ENCODE data around the gene GALNT9. TPM values are rescaled to one million over a fixed set of nuclear protein-coding genes. Genes with fewer than 3 reads are reported as not detected.

Gene GALNT9
- total and polyA plus RNA-seq, 8 donors, result 0.15 to 3.1 (median 0.19) TPM; not detected in 5

- H3K27me3 ChIP-seq, result peaks cover 0 to 77% (median 40%) of the 10 kb centered on the region in 3 donors
- WGBS, 5 donors, result 57 to 65% (median 63%) methylated on average over 25 to 33 of the region's 33 CpGs
- H3K36me3 ChIP-seq, result peaks cover 0 to 5% (median 0%) of the 10 kb centered on the region in 4 donors
- no peak for DNase-seq
- TF ChIP-seq EP300 (IDR thresholded peaks at IDR 0.05) (no peak), CTCF (IDR thresholded peaks at IDR 0.05) (no peak), POLR2A (IDR thresholded peaks at IDR 0.05) (no peak), POLR2AphosphoS5 (IDR thresholded peaks at IDR 0.05) (no peak)
- peaks cover 0 to 21% (median 14%) of the 10 kb centered on the region in 4 donors for H3K4me1 ChIP-seq
- no peak overlapping the region for H3K27ac ChIP-seq
- H3K9me3 ChIP-seq, result peaks cover 0 to 14% (median 11%) of the 10 kb centered on the region in 4 donors
- intact Hi-C loops (cut with DNase I; ENCODE audit: low total_unique reads), result no loop called here
- H3K4me3 ChIP-seq, result no peak overlapping the region
These were observed 125.2 kb downstream of the GALNT9 start for GRCh38 chr12:132204063-132204792.

GRCh38 chr12:132202929-132203721, 126.3 kb downstream of the GALNT9 start:
- intact Hi-C loops (cut with DNase I; ENCODE audit: low total_unique reads), result no loop called here

GRCh38 chr12:132201391-132202120, 127.8 kb downstream of the GALNT9 start:
- Histone ChIP-seq H3K4me3 (no peak overlapping the region), H3K27ac (no peak overlapping the region), H3K36me3 (peaks cover 0 to 5% (median 0%) of the 10 kb centered on the region in 4 donors), H3K4me1 (peaks cover 0 to 21% (median 14%) of the 10 kb centered on the region in 4 donors), H3K27me3 (peaks cover 0 to 61% (median 36%) of the 10 kb centered on the region in 3 donors), H3K9me3 (no peaks in the 10 kb centered on the region)
- no peak for DNase-seq
- 80 to 86% (median 83%) methylated on average over 13 to 23 of the region's 23 CpGs for WGBS, 5 donors
- TF ChIP-seq CTCF (IDR thresholded peaks at IDR 0.05) (no peak), EP300 (IDR thresholded peaks at IDR 0.05) (no peak), POLR2AphosphoS5 (IDR thresholded peaks at IDR 0.05) (no peak), POLR2A (IDR thresholded peaks at IDR 0.05) (no peak)
- intact Hi-C loops (cut with DNase I; ENCODE audit: low total_unique reads), result no loop called here

More at GRCh38 chr12:132202929-132203721, 126.3 kb downstream of the GALNT9 start:
- no peak overlapping the region for H3K4me3 ChIP-seq
- TF ChIP-seq EP300 (IDR thresholded peaks at IDR 0.05) (no peak), POLR2A (IDR thresholded peaks at IDR 0.05) (no peak), POLR2AphosphoS5 (IDR thresholded peaks at IDR 0.05) (no peak), CTCF (IDR thresholded peaks at IDR 0.05) (no peak)
- peaks cover 0 to 21% (median 14%) of the 10 kb centered on the region in 4 donors for H3K4me1 ChIP-seq
- peaks cover 0 to 5% (median 3%) of the 10 kb centered on the region in 4 donors for H3K9me3 ChIP-seq
- DNase-seq, result no peak
- H3K27me3 ChIP-seq, result peaks cover 0 to 77% (median 40%) of the 10 kb centered on the region in 3 donors
- no peak overlapping the region for H3K27ac ChIP-seq
- peaks cover 0 to 5% (median 0%) of the 10 kb centered on the region in 4 donors for H3K36me3 ChIP-seq
- WGBS, 5 donors, result 78 to 84% (median 80%) methylated on average over 26 to 42 of the region's 42 CpGs

GRCh38 chr12:132200800-132201199, 128.6 kb downstream of the GALNT9 start:
- H3K27me3 ChIP-seq, result peaks cover 0 to 53% (median 30%) of the 10 kb centered on the region in 3 donors

More at GRCh38 chr12:132200800-132201199, 128.6 kb downstream of the GALNT9 start:
- TF ChIP-seq CTCF (IDR thresholded peaks at IDR 0.05) (no peak), POLR2A (IDR thresholded peaks at IDR 0.05) (no peak), POLR2AphosphoS5 (IDR thresholded peaks at IDR 0.05) (no peak), EP300 (IDR thresholded peaks at IDR 0.05) (no peak)
- Histone ChIP-seq H3K27ac (no peak overlapping the region), H3K36me3 (peaks cover 0 to 5% (median 0%) of the 10 kb centered on the region in 4 donors), H3K4me3 (no peak overlapping the region), H3K9me3 (no peaks in the 10 kb centered on the region), H3K4me1 (peaks cover 0 to 19% (median 13%) of the 10 kb centered on the region in 4 donors)
- intact Hi-C loops (cut with DNase I; ENCODE audit: low total_unique reads), result no loop called here
- no peak for DNase-seq
- WGBS, 5 donors, result 82 to 86% (median 84%) methylated on average over 19 of the region's 19 CpGs
